ENCODE measurements around the gene FYB2.

DNA sequence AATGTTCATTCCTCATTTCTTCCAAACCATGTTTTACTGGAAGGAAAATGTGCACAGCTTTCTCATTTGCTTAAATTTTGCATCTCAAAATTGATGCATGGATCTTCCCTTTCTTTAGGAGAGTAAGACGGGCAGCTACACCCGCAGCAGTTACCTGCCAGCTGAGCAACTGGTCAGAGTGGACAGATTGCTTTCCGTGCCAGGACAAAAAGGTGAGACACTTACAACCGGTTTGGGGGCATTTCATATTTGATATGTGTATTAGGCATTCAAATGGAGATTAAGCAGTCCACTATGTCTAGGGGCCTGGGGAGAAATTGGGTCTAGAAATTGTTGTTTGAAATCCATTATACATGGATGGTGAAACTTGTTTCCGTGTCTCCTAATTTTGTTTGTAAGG, 48.3 kb upstream of the FYB2 start:
- TF ChIP-seq, protein P1, sequence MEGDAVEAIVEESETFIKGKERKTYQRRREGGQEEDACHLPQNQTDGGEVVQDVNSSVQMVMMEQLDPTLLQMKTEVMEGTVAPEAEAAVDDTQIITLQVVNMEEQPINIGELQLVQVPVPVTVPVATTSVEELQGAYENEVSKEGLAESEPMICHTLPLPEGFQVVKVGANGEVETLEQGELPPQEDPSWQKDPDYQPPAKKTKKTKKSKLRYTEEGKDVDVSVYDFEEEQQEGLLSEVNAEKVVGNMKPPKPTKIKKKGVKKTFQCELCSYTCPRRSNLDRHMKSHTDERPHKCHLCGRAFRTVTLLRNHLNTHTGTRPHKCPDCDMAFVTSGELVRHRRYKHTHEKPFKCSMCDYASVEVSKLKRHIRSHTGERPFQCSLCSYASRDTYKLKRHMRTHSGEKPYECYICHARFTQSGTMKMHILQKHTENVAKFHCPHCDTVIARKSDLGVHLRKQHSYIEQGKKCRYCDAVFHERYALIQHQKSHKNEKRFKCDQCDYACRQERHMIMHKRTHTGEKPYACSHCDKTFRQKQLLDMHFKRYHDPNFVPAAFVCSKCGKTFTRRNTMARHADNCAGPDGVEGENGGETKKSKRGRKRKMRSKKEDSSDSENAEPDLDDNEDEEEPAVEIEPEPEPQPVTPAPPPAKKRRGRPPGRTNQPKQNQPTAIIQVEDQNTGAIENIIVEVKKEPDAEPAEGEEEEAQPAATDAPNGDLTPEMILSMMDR (IDR thresholded peaks at IDR 0.05; ENCODE audit: insufficient read depth, low read depth, low read length), result no peak
- no peak for TF ChIP-seq EZH2 (IDR thresholded peaks at IDR 0.05; ENCODE audit: insufficient read depth, low read length)
